ENCODE results near the gene BCAS3.

BCAS3 gene

DNA sequence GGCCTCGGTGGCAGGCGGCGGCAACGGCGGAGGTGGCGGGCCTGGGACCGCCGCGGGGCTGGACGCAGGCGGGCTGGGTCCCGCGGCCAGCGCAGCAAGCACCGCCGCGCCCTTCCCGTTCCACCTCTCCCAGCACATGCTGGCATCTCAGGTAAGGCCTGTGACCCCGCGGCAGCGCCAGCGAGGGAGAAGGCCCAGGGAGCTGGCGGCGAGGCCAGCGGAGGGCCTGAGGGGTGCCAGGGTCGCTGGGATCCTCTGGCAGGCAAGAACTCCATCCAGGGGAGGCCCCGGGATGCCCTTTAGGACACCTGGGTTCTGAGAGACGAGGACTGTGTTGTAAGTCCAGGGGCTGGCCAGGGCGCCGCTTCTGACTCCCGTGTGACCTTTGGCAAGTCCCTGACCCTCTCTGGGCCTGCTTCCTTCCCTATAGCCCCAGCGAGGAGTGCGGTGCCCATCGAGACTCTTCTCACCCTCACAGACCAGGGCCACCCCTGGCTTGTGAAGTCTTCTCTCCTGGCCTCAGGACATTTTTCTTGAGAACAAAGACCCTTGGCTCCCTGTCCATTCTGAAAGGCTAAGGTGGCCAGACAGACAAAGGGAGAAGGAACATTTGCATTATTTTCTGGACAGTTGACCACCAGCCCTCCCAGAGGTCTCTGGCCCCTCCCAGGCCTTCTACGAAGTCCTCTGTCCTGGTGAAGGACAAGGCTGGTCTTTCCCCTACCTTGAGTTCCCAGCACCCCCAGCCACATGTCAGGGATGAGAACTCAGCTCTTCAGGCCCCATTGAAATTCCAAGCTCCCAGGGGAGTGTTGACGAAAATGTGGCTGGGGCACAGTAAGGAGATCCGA is 728.3 kb downstream of the BCAS3 start:
- H2BK5ac ChIP-seq (ENCODE audit: low read depth, low read length, poor library complexity, severe bottlenecking): no peak overlapping the region
- 71% methylated on average over 37 of the region's 37 CpGs for WGBS
- H2BK12ac ChIP-seq (ENCODE audit: low read length in 2 of 2): no peak overlapping the region
- H2BK120ac ChIP-seq (ENCODE audit: low read depth, low read length): no peak overlapping the region
- H4K8ac ChIP-seq (ENCODE audit: low read length): peak overlapping the region; percentile 45
- peaks cover 33% of the 10 kb centered on the region for H3K4me1 ChIP-seq (ENCODE audit: control insufficient read depth, insufficient read depth, low read depth, low read length)
- no peak overlapping the region for H3K27ac ChIP-seq (ENCODE audit: low read length, poor library complexity, severe bottlenecking)
- no peak overlapping the region for H3K9ac ChIP-seq (ENCODE audit: low read length)
- H3K18ac ChIP-seq (ENCODE audit: low read depth in 1 of 2, low read length in 2 of 2): peak overlapping the region in 1 of 2 experiments; percentile 4
- peaks cover 2 to 54% of the 10 kb centered on the region in 2 experiments for H3K36me3 ChIP-seq (ENCODE audit: control insufficient read depth in 1 of 2, insufficient read depth in 2 of 2, low read depth in 1 of 2, low read length in 2 of 2)
- H2BK15ac ChIP-seq (ENCODE audit: low read depth, poor library complexity, severe bottlenecking): peak overlapping the region; percentile 21
- H3K23ac ChIP-seq (ENCODE audit: low read length in 2 of 2): no peak overlapping the region
- no peak for DNase-seq
- H3K14ac ChIP-seq (ENCODE audit: low read length in 2 of 2): peak overlapping the region in 1 of 2 experiments; percentile 70
- peak overlapping the region in 1 of 2 experiments; percentile 15 for H3K4ac ChIP-seq (ENCODE audit: low read depth in 1 of 2, low read length in 2 of 2)
- H2AFZ ChIP-seq (ENCODE audit: low read depth, low read length): no peak overlapping the region
- no peak overlapping the region for H3K4me2 ChIP-seq (ENCODE audit: low read length, poor library complexity, severe bottlenecking)
- H3K4me3 ChIP-seq (ENCODE audit: insufficient read depth in 1 of 2, low read depth in 1 of 2, low read length in 2 of 2): no peak overlapping the region
- no peak overlapping the region for H4K91ac ChIP-seq (ENCODE audit: low read length)
- H3K9me3 ChIP-seq (ENCODE audit: control insufficient read depth, low read length): no peaks in the 10 kb centered on the region
- H3K27me3 ChIP-seq (ENCODE audit: control insufficient read depth in 1 of 2, insufficient read depth in 1 of 2, low read length in 2 of 2): peaks cover 0 to 83% of the 10 kb centered on the region in 2 experiments
- no peak overlapping the region for H2AK5ac ChIP-seq (ENCODE audit: low read length, severe bottlenecking)
- H3K79me1 ChIP-seq (replicated peaks; ENCODE audit: low read length, poor library complexity, severe bottlenecking): no peaks in the 10 kb centered on the region

DNA sequence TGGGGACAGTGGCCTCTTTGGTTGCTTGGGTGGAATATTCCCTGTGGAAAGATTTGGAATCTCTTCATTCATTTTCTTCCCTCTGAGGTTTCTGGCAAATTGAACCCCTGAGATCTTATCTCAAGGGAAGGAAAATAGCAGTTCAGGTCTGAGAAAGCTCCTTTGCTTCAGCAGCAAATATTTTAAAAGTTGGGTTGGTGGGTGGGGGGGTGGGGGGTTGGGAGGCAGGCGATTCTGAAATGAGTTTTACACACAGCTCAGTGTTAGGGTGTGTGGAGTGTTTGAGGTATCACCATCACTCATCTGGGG is 728.8 kb downstream of the BCAS3 start:
- Histone ChIP-seq H3K4ac (ENCODE audit: low read depth in 1 of 2, low read length in 2 of 2) (no peak overlapping the region), H4K8ac (ENCODE audit: low read length) (no peak overlapping the region), H2BK120ac (ENCODE audit: low read depth, low read length) (no peak overlapping the region), H2BK15ac (ENCODE audit: low read depth, poor library complexity, severe bottlenecking) (no peak overlapping the region), H3K4me1 (ENCODE audit: control insufficient read depth, insufficient read depth, low read depth, low read length) (peaks cover 36% of the 10 kb centered on the region), H3K27me3 (ENCODE audit: control insufficient read depth in 1 of 2, insufficient read depth in 1 of 2, low read length in 2 of 2) (peaks cover 0 to 78% of the 10 kb centered on the region in 2 experiments), H3K4me2 (ENCODE audit: low read length, poor library complexity, severe bottlenecking) (no peak overlapping the region), H4K91ac (ENCODE audit: low read length) (no peak overlapping the region), H3K27ac (ENCODE audit: low read length, poor library complexity, severe bottlenecking) (no peak overlapping the region), H3K79me1 (replicated peaks; ENCODE audit: low read length, poor library complexity, severe bottlenecking) (no peaks in the 10 kb centered on the region), H2AFZ (ENCODE audit: low read depth, low read length) (no peak overlapping the region), H3K18ac (ENCODE audit: low read depth in 1 of 2, low read length in 2 of 2) (peak overlapping the region in 1 of 2 experiments; percentile 4), H2BK12ac (ENCODE audit: low read length in 2 of 2) (no peak overlapping the region), H3K9ac (ENCODE audit: low read length) (no peak overlapping the region), H3K36me3 (ENCODE audit: control insufficient read depth in 1 of 2, insufficient read depth in 2 of 2, low read depth in 1 of 2, low read length in 2 of 2) (peaks cover 2 to 54% of the 10 kb centered on the region in 2 experiments), H3K9me3 (ENCODE audit: control insufficient read depth, low read length) (no peaks in the 10 kb centered on the region), H3K23ac (ENCODE audit: low read length in 2 of 2) (no peak overlapping the region), H2AK5ac (ENCODE audit: low read length, severe bottlenecking) (no peak overlapping the region), H2BK5ac (ENCODE audit: low read depth, low read length, poor library complexity, severe bottlenecking) (no peak overlapping the region), H3K14ac (ENCODE audit: low read length in 2 of 2) (no peak overlapping the region), H3K4me3 (ENCODE audit: insufficient read depth in 1 of 2, low read depth in 1 of 2, low read length in 2 of 2) (no peak overlapping the region)
- DNase-seq: no peak
- WGBS: 75% methylated on average over 1 of the region's 1 CpG

DNA sequence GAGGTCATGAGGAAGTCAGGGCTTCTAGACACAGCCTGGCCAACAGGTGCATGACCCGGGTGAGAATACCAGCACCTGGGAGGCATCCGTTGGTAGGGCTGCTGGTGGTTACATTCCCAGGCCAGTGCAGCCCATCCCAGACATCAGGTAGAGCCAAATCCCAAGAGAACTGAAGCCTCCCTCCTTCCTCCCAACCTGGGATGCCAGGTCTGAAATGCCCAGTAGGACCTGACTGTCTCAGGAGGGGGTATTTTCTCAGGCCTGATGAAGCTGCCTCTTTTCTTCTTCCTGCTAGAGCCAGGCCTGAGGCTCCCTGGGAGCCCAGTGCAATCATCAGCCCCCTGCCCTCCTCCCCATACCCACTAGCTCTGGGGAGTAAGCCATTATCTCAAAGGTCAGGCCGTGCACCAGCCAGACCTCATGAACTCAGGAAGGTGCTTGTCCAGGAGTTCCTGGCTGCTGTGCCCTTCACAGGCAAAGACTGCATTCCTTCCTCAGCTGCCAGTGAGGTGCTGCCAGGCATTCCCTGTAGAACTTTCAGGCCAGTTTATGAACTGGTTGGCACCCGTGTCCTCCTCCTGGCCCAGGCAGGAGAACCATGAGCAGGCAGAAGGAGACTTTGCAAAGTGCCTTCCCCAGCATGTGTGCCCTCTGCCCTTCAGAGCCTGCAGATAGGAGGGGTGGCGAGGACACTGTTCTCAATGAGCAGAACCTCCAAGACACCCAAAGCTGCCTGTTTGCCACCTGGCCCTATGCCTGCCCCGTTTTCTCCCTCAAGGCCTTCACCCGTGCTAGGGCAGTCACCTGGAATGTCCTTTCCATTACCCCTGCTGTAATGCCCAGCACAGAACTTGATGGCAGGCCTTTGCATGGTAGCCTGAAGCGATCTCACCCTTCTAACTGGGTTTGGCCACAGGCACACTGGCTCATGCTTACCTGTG is 729.6 kb downstream of the BCAS3 start:
- Histone ChIP-seq H3K27me3 (ENCODE audit: control insufficient read depth in 1 of 2, insufficient read depth in 1 of 2, low read length in 2 of 2) (peaks cover 0 to 70% of the 10 kb centered on the region in 2 experiments), H3K4me2 (ENCODE audit: low read length, poor library complexity, severe bottlenecking) (no peak overlapping the region), H2BK120ac (ENCODE audit: low read depth, low read length) (no peak overlapping the region), H2AK5ac (ENCODE audit: low read length, severe bottlenecking) (no peak overlapping the region), H4K8ac (ENCODE audit: low read length) (peak overlapping the region; percentile 35), H3K18ac (ENCODE audit: low read depth in 1 of 2, low read length in 2 of 2) (peak overlapping the region in 1 of 2 experiments; percentile 49), H3K4ac (ENCODE audit: low read depth in 1 of 2, low read length in 2 of 2) (no peak overlapping the region), H3K9me3 (ENCODE audit: control insufficient read depth, low read length) (no peaks in the 10 kb centered on the region), H3K36me3 (ENCODE audit: control insufficient read depth in 1 of 2, insufficient read depth in 2 of 2, low read depth in 1 of 2, low read length in 2 of 2) (peaks cover 2 to 54% of the 10 kb centered on the region in 2 experiments), H3K4me1 (ENCODE audit: control insufficient read depth, insufficient read depth, low read depth, low read length) (peaks cover 37% of the 10 kb centered on the region), H4K91ac (ENCODE audit: low read length) (peak overlapping the region; percentile 57), H2AFZ (ENCODE audit: low read depth, low read length) (no peak overlapping the region), H3K9ac (ENCODE audit: low read length) (no peak overlapping the region), H3K27ac (ENCODE audit: low read length, poor library complexity, severe bottlenecking) (no peak overlapping the region), H3K4me3 (ENCODE audit: insufficient read depth in 1 of 2, low read depth in 1 of 2, low read length in 2 of 2) (no peak overlapping the region), H3K23ac (ENCODE audit: low read length in 2 of 2) (peak overlapping the region in 1 of 2 experiments; percentile 79), H2BK5ac (ENCODE audit: low read depth, low read length, poor library complexity, severe bottlenecking) (no peak overlapping the region), H2BK12ac (ENCODE audit: low read length in 2 of 2) (peak overlapping the region in 1 of 2 experiments; percentile 29), H3K14ac (ENCODE audit: low read length in 2 of 2) (no peak overlapping the region), H2BK15ac (ENCODE audit: low read depth, poor library complexity, severe bottlenecking) (no peak overlapping the region), H3K79me1 (replicated peaks; ENCODE audit: low read length, poor library complexity, severe bottlenecking) (no peaks in the 10 kb centered on the region)
- 71% methylated on average over 8 of the region's 8 CpGs for WGBS
- no peak for DNase-seq

Data from mesenchymal stem cell (in vitro differentiated cells and primary cell).